GM12878 (cell line): Measurements from ENCODE around the gene HMX3. TPM values are rescaled to one million over a fixed set of nuclear protein-coding genes. Genes with fewer than 3 reads are reported as not detected.

Experiments
- ATAC-seq: fragments of 200-7000 bp; cut with Tn5 transposase; 3 replicates; pipeline ENCODE4 v1.9.1; 2020; ENCODE audit warnings: mild to moderate bottlenecking, moderate library complexity
- BruUV-seq: library from RNA; stranded (reverse); fragments of 400-500 nt; replicated peaks from 2 replicates; lab custom pipeline; 2021; lab: Mats Ljungman, UMichigan
- CTCF ChIA-PET: fragments of 300-600 bp; sonication (Branson Sonifier 250); formaldehyde crosslinking; extraction: SDS; loops from one replicate; lab custom pipeline; 2021; ENCODE audit warnings: inconsistent platforms; lab: Yijun Ruan, JAX
- POLR2A ChIA-PET: fragments of 350-600 bp; formaldehyde crosslinking; extraction: SDS; loops from one replicate; lab custom pipeline; 2021; ENCODE audit warnings: inconsistent platforms; lab: Charles Lee
- RAD21 ChIA-PET: fragments of 300-600 bp; sonication (Branson Sonifier 250); formaldehyde crosslinking; loops from one replicate; lab custom pipeline; 2023; ENCODE audit warnings: antibody characterized with exemption; ENCODE audit not compliant: unreplicated experiment; lab: Charles Lee
- SMC1A ChIA-PET: fragments of 300-600 bp; sonication (Branson Sonifier 250); formaldehyde crosslinking; loops from one replicate; lab custom pipeline; 2023; ENCODE audit not compliant: unreplicated experiment, uncharacterized antibody; lab: Charles Lee
- DNase-seq: peaks from one replicate; pipeline ENCODE4 v3.0.0-alpha.2; 2011; ENCODE audit warnings: low read depth, low spot score
- FAIRE-seq: peaks from 3 replicates; lab custom pipeline; 2011; peaks lifted over from hg19 to GRCh38; lab: Jason Lieb, UNC
- H2AFZ ChIP-seq: 2 replicates; pipeline ENCODE4 v1.6.0; 2011; ENCODE audit warnings: low read depth, low read length, control low read depth; ENCODE audit not compliant: control insufficient read depth
- H3K27ac ChIP-seq: 2 replicates; pipeline ENCODE4 v1.5.1; 2011; ENCODE audit warnings: control low read depth; ENCODE audit not compliant: control insufficient read depth, insufficient read depth
- H3K27me3 ChIP-seq, 2 experiments: replicated peaks in 1 of 2; 2 replicates each; pipeline versions ENCODE4 v1.6.0 to v1.6.1; 2011; ENCODE audit warnings: low read length in 1 of 2; ENCODE audit not compliant: control insufficient read depth in 2 of 2, insufficient read depth in 2 of 2
- H3K36me3 ChIP-seq, 2 experiments: 2 replicates each; pipeline ENCODE4 v1.5.1; 2011; ENCODE audit warnings: low read length in 1 of 2; ENCODE audit not compliant: control insufficient read depth in 2 of 2, insufficient read depth in 2 of 2
- H3K4me1 ChIP-seq: 2 replicates; pipeline ENCODE4 v1.6.1; 2011; ENCODE audit warnings: mild to moderate bottlenecking, low read length, moderate library complexity, mixed read lengths; ENCODE audit not compliant: control insufficient read depth, insufficient read depth
- H3K4me2 ChIP-seq: 2 replicates; pipeline ENCODE4 v1.6.0; 2011; ENCODE audit warnings: control low read depth; ENCODE audit not compliant: control insufficient read depth, insufficient read depth
- H3K4me3 ChIP-seq: fragments of 200-600 bp; sonication (generic); 2 replicates; pipeline ENCODE4 v1.5.1; 2016
- H3K79me2 ChIP-seq: 2 replicates; pipeline ENCODE4 v1.6.0; 2011; ENCODE audit warnings: low read length; ENCODE audit not compliant: control insufficient read depth, insufficient read depth
- H3K9ac ChIP-seq: 2 replicates; pipeline ENCODE4 v1.8.0; 2011; ENCODE audit warnings: low read length, control low read depth, mixed read lengths; ENCODE audit not compliant: control insufficient read depth, insufficient read depth
- H3K9me3 ChIP-seq: replicated peaks from 3 replicates; pipeline ENCODE4 v1.5.1; 2011; ENCODE audit warnings: mild to moderate bottlenecking, low read length; ENCODE audit not compliant: control insufficient read depth, insufficient read depth
- H4K20me1 ChIP-seq: 2 replicates; pipeline ENCODE4 v1.6.0; 2011; ENCODE audit not compliant: control insufficient read depth, insufficient read depth
- CTCF ChIP-seq, 3 experiments: IDR thresholded peaks in 2 of 3; conservative IDR thresholded peaks in 1 of 3; 2 replicates each; pipeline ENCODE4 v1.5.1; 2011; ENCODE audit warnings: low read depth in 3 of 3, low read length in 3 of 3, mild to moderate bottlenecking in 3 of 3, control low read depth in 2 of 3, moderate library complexity in 2 of 3, inconsistent platforms in 1 of 3, mixed read lengths in 1 of 3; ENCODE audit not compliant: control insufficient read depth in 2 of 3, insufficient read depth in 1 of 3; ENCODE audit errors: extremely low read depth in 1 of 3
- ESRRA ChIP-seq: IDR thresholded peaks from 2 replicates; pipeline ENCODE4 v1.6.1; 2012; ENCODE audit warnings: mild to moderate bottlenecking, low read length, improper control_type of control experiment
- POLR2A ChIP-seq: IDR thresholded peaks from 2 replicates; pipeline ENCODE4 v1.6.1; 2011; ENCODE audit warnings: low read depth, mild to moderate bottlenecking, low read length
- RAD21 ChIP-seq: IDR thresholded peaks from 2 replicates; pipeline ENCODE4 v1.6.1; 2011; ENCODE audit warnings: mild to moderate bottlenecking, low read depth, low read length, moderate library complexity; ENCODE audit not compliant: insufficient read depth
- SMC3 ChIP-seq: IDR thresholded peaks from 2 replicates; pipeline ENCODE4 v1.6.1; 2011; ENCODE audit warnings: low read length, improper control_type of control experiment, borderline replicate concordance
- WGBS: methylation state at CpG from one replicate; pipeline ENCODE4 v1.1.6; 2016; ENCODE audit warnings: low lambda C conversion rate; ENCODE audit not compliant: insufficient replicate concordance, insufficient coverage; ENCODE audit errors: missing lambda C conversion rate; 5-methylcytosine and 5-hydroxymethylcytosine counted together
- in situ Hi-C: fragments of 300-500 bp; cut with MboI; formaldehyde crosslinking; loops from 9 replicates; pipeline ENCODE4 v1.14.3; 2018; ENCODE audit warnings: mixed read lengths
- intact Hi-C: fragments of 100-400 bp; cut with micrococcal nuclease; formaldehyde crosslinking; loops from one replicate; pipeline ENCODE4 v1.14.2; 2022; ENCODE audit not compliant: unreplicated experiment
- polyA plus RNA-seq, 11 experiments: library from polyadenylated mRNA; depleted of rRNA in 4 of 11; unstranded in 6 of 11; stranded (reverse) in 5 of 11; fragments of >200 nt; fragmentation: Nextera tagmentation in 4 of 11; fragmentation: Illumina TruSeq in 1 of 11; extraction: Ambion mirVana in 4 of 11; extraction: Trizol in 1 of 11; gene quantifications; 1 replicate in 1 of 11; 2 replicates in 10 of 11; pipeline versions ENCODE4 v1.2.1 to v1.2.3, GENCODE V29; 2011 to 2016; ENCODE audit warnings: inconsistent platforms in 2 of 11, missing spikeins in 2 of 11, low read depth in 1 of 11
- total RNA-seq, 4 experiments: library from RNA; depleted of rRNA in 3 of 4; stranded (reverse); fragments of >200 nt in 3 of 4; fragmentation: Illumina TruSeq in 1 of 4; extraction: Trizol in 1 of 4; gene quantifications; 2 replicates each; pipeline versions ENCODE4 v1.2.1 to v1.2.3, GENCODE V29; 2013 to 2021

The HMX3 gene
- total and polyA plus RNA-seq, 10 of the 15 experiments (the other 5 are each of a cell fraction or from before 2014, with no cell fraction given) = 0.63 to 60.5 (median 15.3) TPM; not detected in 2

- TF ChIP-seq RAD21 (no peak), SMC3 (peak; percentile 23; the same call in 1 of the 2 replicates), POLR2A (peak; percentile 2; the same call in 1 of the 2 replicates), CTCF (IDR thresholded peaks at IDR 0.05 in 2 of 3, conservative IDR thresholded peaks at IDR 0.05 in 1 of 3; ENCODE audit: control insufficient read depth in 2 of 3, extremely low read depth in 1 of 3, insufficient read depth in 1 of 3, low read depth in 3 of 3, low read length in 3 of 3) (peak in 2 of 3 experiments; percentile 26 to 46; a peak in 3 of 6 replicates), ESRRA (no peak)
- TF ChIP-seq, all 136 proteins: peak for 3
- in situ Hi-C loops = no loop called here
- FAIRE-seq (no peak), DNase-seq (no peak), ATAC-seq (peak; percentile 48)
- H3K9ac ChIP-seq = no peak overlapping the region
- peak overlapping the region; percentile 95 for H3K4me2 ChIP-seq
- H3K27ac ChIP-seq = no peak overlapping the region
- ChIA-PET RAD21 (interaction anchor here (1.2 to 1.5 kb wide), 2 partner anchors 14 to 240 kb away, joined by 3 to 7 read pairs; partner anchors contain the start of gene BUB3), CTCF (interaction anchor here (1.3 to 3.4 kb wide), 4 partner anchors 14 to 418 kb away, joined by 4 to 16 read pairs (median 6); partner anchors contain the start of gene BUB3), POLR2A (interaction anchor here (1.0 kb wide), 1 partner anchor 14 kb away, joined by 4 read pairs; the partner anchor contains the start of gene BUB3), SMC1A (interaction anchor here (1.5 to 1.9 kb wide), 3 partner anchors 97 to 418 kb away, joined by 3 to 10 read pairs (median 6); no protein-coding TSS in a partner anchor)
- peaks cover 31% of the 10 kb centered on the region for H3K79me2 ChIP-seq
- no peaks in the 10 kb centered on the region for H4K20me1 ChIP-seq
- intact Hi-C loops = no loop called here
- BruUV-seq = no TSS peak
- no peak overlapping the region for H2AFZ ChIP-seq
- peaks cover 4% of the 10 kb centered on the region; the same call in 1 of the 2 replicates for H3K4me1 ChIP-seq
- peak overlapping the region; percentile 61 for H3K4me3 ChIP-seq
- H3K36me3 ChIP-seq = no peaks in the 10 kb centered on the region
- H3K9me3 ChIP-seq = no peaks in the 10 kb centered on the region; the same call in 1 of the 3 replicates
- peaks cover 25 to 26% of the 10 kb centered on the region in 2 experiments; a peak in 3 of 4 replicates for H3K27me3 ChIP-seq
- WGBS = 24% methylated on average over 39 of the region's 43 CpGs
Observed at GRCh38 chr10:123140164-123140982, 4.6 kb downstream of the HMX3 start.
